HEK293T (cell line): Measurements from ENCODE around the gene RNF187.

Source experiments
- CTCF ChIA-PET: fragments of 350-600 bp; formaldehyde crosslinking; extraction: SDS; loops from one replicate; lab custom pipeline; 2021; ENCODE audit warnings: antibody characterized with exemption, inconsistent platforms; lab: Yijun Ruan, JAX
- POLR2A ChIA-PET: fragments of 350-600 bp; formaldehyde crosslinking; extraction: SDS; loops from one replicate; lab custom pipeline; 2020; ENCODE audit warnings: antibody characterized with exemption, inconsistent platforms; lab: Yijun Ruan, JAX
- DNase-seq: peaks from one replicate; pipeline ENCODE4 v3.0.0; 2012; ENCODE audit warnings: mixed read lengths; ENCODE audit errors: extremely low spot score
- CTBP1 ChIP-seq: fragments of 450-650 bp; IDR thresholded peaks from 2 replicates; pipeline ENCODE4 v1.6.1; 2016; ENCODE audit warnings: borderline replicate concordance
- ZNF384 ChIP-seq: fragments of 450-650 bp; IDR thresholded peaks from 2 replicates; pipeline ENCODE4 v1.6.1; 2016

The RNF187 gene

GRCh38 chr1:228544021-228544850 lies 57.1 kb downstream of the RNF187 start:
- ChIA-PET POLR2A (no interaction called here), CTCF (no interaction called here)
- no peak for TF ChIP-seq ZNF384
- DNase-seq = no peak

DNA sequence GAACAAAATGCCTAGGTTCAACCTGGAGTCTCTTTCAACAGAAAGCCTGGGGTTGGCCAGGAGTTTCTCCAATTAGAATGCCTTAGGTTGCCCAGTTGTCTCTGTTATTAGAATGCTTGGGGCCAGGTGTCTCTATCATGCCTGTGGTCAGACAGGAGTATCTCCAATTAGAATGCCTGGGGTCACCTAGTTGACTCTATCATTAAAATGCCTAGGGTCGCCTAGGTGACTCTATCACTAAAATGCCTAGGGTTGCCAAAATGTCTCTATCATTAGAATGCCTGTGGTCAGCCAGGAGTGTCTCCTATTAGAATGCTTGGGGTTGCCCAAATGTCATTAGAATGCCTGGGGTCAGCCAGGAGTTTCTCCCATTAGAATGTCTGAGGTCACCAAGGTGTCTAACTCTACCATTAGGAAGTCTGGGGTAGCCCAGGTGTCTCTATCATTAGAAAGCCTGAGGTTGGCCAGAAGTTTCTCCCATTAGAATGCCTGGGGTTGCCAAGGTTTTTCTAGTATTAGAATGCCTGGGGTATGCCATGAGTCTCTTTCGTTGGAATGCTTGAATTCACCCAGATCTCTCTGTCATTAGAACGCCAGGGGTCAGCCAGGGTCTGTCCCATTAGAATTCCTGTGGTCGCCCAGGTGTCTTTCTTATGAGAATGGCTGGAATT lies 57.9 kb downstream of the RNF187 start:
- CTCF ChIA-PET = no interaction called here
- TF ChIP-seq CTBP1 = no peak
- POLR2A ChIA-PET = no interaction called here
- no peak for DNase-seq
